ENCODE data around the gene MACROD2.

GRCh38 chr20:16051968-16052367, 2056.7 kb downstream of the MACROD2 start:
- TF ChIP-seq, protein P1, sequence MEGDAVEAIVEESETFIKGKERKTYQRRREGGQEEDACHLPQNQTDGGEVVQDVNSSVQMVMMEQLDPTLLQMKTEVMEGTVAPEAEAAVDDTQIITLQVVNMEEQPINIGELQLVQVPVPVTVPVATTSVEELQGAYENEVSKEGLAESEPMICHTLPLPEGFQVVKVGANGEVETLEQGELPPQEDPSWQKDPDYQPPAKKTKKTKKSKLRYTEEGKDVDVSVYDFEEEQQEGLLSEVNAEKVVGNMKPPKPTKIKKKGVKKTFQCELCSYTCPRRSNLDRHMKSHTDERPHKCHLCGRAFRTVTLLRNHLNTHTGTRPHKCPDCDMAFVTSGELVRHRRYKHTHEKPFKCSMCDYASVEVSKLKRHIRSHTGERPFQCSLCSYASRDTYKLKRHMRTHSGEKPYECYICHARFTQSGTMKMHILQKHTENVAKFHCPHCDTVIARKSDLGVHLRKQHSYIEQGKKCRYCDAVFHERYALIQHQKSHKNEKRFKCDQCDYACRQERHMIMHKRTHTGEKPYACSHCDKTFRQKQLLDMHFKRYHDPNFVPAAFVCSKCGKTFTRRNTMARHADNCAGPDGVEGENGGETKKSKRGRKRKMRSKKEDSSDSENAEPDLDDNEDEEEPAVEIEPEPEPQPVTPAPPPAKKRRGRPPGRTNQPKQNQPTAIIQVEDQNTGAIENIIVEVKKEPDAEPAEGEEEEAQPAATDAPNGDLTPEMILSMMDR (IDR thresholded peaks at IDR 0.05), result no peak
- no peak for TF ChIP-seq POLR2AphosphoS5 (IDR thresholded peaks at IDR 0.05)
- TF ChIP-seq POLR2A (IDR thresholded peaks at IDR 0.05), result no peak
